Measurements from ENCODE around the gene TNP2. TPM values are rescaled to one million over a fixed set of nuclear protein-coding genes. Genes with fewer than 3 reads are reported as not detected.

Gene TNP2
- total RNA-seq, 2 experiments from 2014 or later = not detected

DNA sequence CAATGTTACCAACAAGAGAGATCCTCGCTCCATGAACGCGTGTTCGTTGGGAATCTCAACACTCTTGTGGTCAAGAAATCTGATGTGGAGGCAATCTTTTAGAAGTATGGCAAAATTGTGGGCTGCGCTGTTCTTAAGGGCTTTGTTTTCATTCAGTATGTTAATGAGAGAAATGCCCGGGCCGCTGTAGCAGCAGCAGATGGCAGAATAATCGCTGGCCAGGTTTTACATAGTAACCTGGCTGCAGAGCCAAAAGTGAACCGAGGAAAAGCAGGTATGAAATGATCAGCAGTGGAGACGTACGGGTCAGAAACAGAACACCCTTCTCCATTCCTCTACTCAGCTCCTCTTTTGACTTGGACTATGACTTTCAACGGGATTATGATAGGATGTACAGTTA lies 26.5 kb downstream of the TNP2 start:
- POLR2A ChIA-PET = interaction anchor here (1.6 to 12.6 kb wide), 2 partner anchors 10 to 12 kb away, joined by 3 to 223 read pairs; partner anchors contain the start of gene SOCS1
- H3K27ac Mint-ChIP-seq = no peak overlapping the region
- no peak for ATAC-seq (ENCODE audit: low read depth)
- DNase-seq = no peak
- H3K4me3 Mint-ChIP-seq = no peak overlapping the region
- H3K4me1 Mint-ChIP-seq = peaks cover 48% of the 10 kb centered on the region
- no peaks in the 10 kb centered on the region for H3K27me3 Mint-ChIP-seq
- H3K9me3 Mint-ChIP-seq = no peaks in the 10 kb centered on the region
- peaks cover 5% of the 10 kb centered on the region for H3K36me3 Mint-ChIP-seq

GRCh38 chr16:11241480-11242204 lies 27.5 kb downstream of the TNP2 start:
- Mint-ChIP-seq H3K9me3 (no peaks in the 10 kb centered on the region), H3K27ac (no peak overlapping the region), H3K27me3 (no peaks in the 10 kb centered on the region), H3K4me3 (no peak overlapping the region), H3K4me1 (peaks cover 51% of the 10 kb centered on the region), H3K36me3 (peaks cover 1% of the 10 kb centered on the region)
- DNase-seq = no peak
- POLR2A ChIA-PET = interaction anchor here (0.9 to 12.6 kb wide), 3 partner anchors 13 to 190 kb away, joined by 5 to 223 read pairs (median 10); partner anchors contain the start of gene SOCS1
- no peak for ATAC-seq (ENCODE audit: low read depth)

DNA sequence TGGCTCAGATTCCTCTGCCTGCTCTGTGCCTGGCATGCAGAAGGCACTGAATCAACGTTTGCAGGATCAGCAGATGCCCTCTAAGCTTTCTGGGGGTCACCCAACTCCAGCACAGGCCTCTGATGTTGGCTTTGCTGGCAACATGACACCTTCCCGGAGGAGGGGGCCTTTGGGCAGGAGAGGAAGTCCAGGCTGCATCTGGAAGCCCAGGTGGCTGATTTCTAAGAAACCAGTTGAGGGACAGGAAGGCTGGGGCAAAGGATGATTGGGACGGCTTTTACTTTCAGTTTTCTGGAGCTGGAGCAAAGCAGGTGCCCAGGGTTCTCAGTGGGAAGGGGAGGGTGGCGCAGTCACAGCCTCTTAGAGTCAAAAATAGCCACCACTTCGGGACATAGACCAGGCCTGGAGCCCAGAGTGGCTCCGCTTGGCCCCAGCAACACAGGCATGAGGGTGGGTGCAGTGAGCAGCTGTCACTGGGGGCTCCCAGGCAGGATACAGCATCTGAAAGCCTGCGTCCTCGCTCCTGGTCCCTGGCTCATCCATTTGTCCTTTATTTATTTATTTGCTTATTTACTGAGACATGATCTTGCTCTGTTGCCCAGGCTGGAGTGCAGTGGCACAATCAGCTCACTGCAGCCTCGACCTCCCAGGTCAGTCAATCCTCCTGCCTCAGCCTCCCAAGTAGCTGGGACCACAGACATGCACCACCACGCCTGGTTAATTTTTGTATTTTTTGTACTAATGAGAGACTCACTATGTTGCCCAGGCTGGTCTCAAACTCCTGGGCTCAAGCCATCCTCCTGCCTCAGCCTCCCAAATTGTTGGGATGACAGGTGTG lies 28.3 kb downstream of the TNP2 start:
- POLR2A ChIA-PET = interaction anchor here (0.6 to 12.6 kb wide), 6 partner anchors 14 to 296 kb away, joined by 3 to 223 read pairs (median 4); partner anchors contain the start of gene SOCS1
- H3K27ac Mint-ChIP-seq = no peak overlapping the region
- peaks cover 49% of the 10 kb centered on the region for H3K4me1 Mint-ChIP-seq
- ATAC-seq (ENCODE audit: low read depth) = peak; percentile 61
- peaks cover 1% of the 10 kb centered on the region for H3K36me3 Mint-ChIP-seq
- no peaks in the 10 kb centered on the region for H3K27me3 Mint-ChIP-seq
- no peak for DNase-seq
- no peaks in the 10 kb centered on the region for H3K9me3 Mint-ChIP-seq
- H3K4me3 Mint-ChIP-seq = no peak overlapping the region

GRCh38 chr16:11239644-11240632 lies 29.2 kb downstream of the TNP2 start:
- POLR2A ChIA-PET = interaction anchor here (0.7 to 12.6 kb wide), 6 partner anchors 15 to 295 kb away, joined by 3 to 223 read pairs (median 4); partner anchors contain the start of gene SOCS1
- peaks cover under 1% of the 10 kb centered on the region for H3K36me3 Mint-ChIP-seq
- ATAC-seq (ENCODE audit: low read depth) (no peak), DNase-seq (no peak)
- H3K4me3 Mint-ChIP-seq = no peak overlapping the region
- no peak overlapping the region for H3K27ac Mint-ChIP-seq
- no peaks in the 10 kb centered on the region for H3K27me3 Mint-ChIP-seq
- H3K4me1 Mint-ChIP-seq = peaks cover 47% of the 10 kb centered on the region
- H3K9me3 Mint-ChIP-seq = no peaks in the 10 kb centered on the region

DNA sequence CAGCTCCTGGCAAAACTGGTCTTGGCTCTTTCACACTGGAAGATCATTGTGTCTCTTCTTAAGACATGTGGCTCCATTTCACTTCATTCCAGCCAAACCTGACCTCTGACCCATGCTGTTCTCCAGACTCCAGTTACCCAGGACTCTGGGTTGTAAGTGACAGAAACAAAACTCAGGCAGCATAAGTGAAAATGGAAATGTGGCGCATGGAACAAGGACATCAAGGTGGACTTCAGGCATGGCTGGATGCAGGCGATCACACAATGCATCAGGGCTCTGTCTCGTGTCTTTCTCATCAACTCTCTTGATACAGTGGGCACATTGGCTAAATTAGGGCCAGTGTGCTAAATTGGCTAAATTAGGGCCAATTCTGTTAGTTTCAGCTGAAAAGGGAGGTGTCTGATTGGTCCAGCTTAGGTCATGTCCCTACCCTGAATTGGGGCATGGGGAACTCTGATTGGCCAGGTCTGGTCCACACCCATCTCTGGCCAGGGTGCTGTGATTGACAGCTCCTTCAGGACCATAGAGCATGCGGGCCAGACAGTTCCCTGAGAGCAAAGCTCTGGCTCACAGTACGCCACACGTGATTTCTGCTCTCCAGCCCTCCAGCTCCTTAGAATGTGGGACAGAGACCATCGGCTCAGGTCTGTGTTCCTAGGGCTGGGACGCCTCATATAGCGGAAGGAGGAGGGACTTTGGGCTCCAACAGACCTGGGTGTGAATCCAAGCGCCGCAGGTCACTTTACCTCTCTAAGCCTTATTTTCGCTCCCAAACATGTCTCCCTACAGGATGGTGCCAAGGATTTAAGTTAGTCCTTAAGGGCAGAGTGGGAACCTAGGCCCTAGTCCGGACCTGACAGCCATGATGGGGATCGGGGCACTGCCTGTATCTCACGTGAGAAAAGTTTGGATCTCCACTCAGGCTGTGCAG lies 30.6 kb downstream of the TNP2 start:
- no peaks in the 10 kb centered on the region for H3K9me3 Mint-ChIP-seq
- DNase-seq = no peak
- H3K4me3 Mint-ChIP-seq = no peak overlapping the region
- H3K4me1 Mint-ChIP-seq = peaks cover 56% of the 10 kb centered on the region
- no peaks in the 10 kb centered on the region for H3K27me3 Mint-ChIP-seq
- POLR2A ChIA-PET = interaction anchor here (1.0 to 12.6 kb wide), 5 partner anchors 9 to 186 kb away, joined by 3 to 223 read pairs (median 5); partner anchors contain the start of gene SOCS1
- no peaks in the 10 kb centered on the region for H3K36me3 Mint-ChIP-seq
- no peak for ATAC-seq (ENCODE audit: low read depth)
- H3K27ac Mint-ChIP-seq = peak overlapping the region; percentile 61

DNA sequence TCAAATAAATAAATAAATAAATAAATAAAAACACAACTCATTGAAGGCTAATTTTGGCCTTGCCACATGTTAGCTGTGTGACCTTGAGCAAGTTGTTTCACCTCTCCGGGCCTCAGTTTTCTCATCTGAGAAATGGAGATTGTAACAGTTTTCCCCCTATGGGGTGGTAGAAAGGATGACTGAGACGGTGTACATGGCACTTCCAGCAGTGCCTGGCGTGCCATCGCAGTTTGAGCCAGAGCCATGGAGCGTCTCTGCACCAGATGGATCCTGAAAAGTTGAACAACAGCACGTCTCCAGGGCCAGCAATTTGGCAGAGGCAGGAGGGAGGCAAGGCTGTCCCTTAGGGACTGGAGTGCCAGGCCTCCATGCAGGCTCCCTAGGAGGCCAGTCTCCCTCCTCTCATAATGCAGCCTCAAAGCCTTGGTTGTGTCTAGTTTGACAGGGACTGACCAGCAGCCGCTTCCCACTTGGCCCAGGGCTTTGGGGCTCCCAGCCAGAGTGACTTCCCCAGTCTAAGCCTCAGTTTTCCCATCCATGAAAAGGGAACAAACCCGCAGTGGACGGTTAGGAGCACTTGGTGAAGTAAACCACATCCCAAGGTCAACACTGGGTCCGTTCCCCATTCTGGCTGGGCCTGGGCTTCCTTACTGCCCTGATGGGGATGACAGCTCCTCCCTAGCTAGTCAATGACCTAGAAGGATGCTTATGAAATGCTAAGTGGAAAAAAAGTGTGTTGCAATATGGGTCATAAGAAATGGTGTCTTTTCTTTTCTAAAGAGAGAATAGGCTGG lies 32.5 kb downstream of the TNP2 start:
- Mint-ChIP-seq H3K4me1 (peaks cover 71% of the 10 kb centered on the region), H3K9me3 (no peaks in the 10 kb centered on the region), H3K27me3 (no peaks in the 10 kb centered on the region), H3K4me3 (no peak overlapping the region), H3K36me3 (no peaks in the 10 kb centered on the region), H3K27ac (peak overlapping the region; percentile 74)
- POLR2A ChIA-PET = interaction anchor here (1.0 to 12.6 kb wide), 6 partner anchors 10 to 185 kb away, joined by 3 to 223 read pairs (median 4); partner anchors contain the start of gene SOCS1
- no peak for ATAC-seq (ENCODE audit: low read depth)
- no peak for DNase-seq

DNA sequence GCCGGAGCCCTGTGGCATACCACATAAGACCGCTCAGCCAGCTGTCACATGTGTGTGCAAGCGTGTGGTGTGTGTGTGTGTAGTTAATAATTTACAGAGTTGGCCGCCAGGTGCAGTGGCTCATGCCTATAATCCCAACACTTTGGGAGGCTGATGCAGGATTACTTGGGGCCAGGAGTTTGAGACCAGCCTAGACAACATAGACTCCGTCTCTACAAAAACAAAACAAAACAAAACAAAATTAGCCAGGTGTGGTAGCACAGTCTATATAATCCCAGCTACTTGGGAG lies 33.5 kb downstream of the TNP2 start:
- Mint-ChIP-seq H3K27me3 (no peaks in the 10 kb centered on the region), H3K36me3 (no peaks in the 10 kb centered on the region), H3K27ac (peak overlapping the region; percentile 81), H3K9me3 (no peaks in the 10 kb centered on the region), H3K4me3 (no peak overlapping the region), H3K4me1 (peaks cover 78% of the 10 kb centered on the region)
- ATAC-seq (ENCODE audit: low read depth) (no peak), DNase-seq (no peak)
- POLR2A ChIA-PET = interaction anchor here (0.6 to 12.6 kb wide), 6 partner anchors 10 to 608 kb away, joined by 3 to 223 read pairs (median 5); partner anchors contain the start of gene SOCS1

GRCh38 chr16:11234884-11235702 lies 34.0 kb downstream of the TNP2 start:
- Mint-ChIP-seq H3K27ac (peak overlapping the region; percentile 81), H3K9me3 (no peaks in the 10 kb centered on the region), H3K36me3 (no peaks in the 10 kb centered on the region), H3K4me3 (peak overlapping the region; percentile 34), H3K4me1 (peaks cover 73% of the 10 kb centered on the region), H3K27me3 (no peaks in the 10 kb centered on the region)
- POLR2A ChIA-PET = interaction anchor here (0.6 to 12.6 kb wide), 7 partner anchors 10 to 609 kb away, joined by 3 to 223 read pairs (median 6); partner anchors contain the start of gene SOCS1
- ATAC-seq (ENCODE audit: low read depth) = no peak
- DNase-seq = no peak

DNA sequence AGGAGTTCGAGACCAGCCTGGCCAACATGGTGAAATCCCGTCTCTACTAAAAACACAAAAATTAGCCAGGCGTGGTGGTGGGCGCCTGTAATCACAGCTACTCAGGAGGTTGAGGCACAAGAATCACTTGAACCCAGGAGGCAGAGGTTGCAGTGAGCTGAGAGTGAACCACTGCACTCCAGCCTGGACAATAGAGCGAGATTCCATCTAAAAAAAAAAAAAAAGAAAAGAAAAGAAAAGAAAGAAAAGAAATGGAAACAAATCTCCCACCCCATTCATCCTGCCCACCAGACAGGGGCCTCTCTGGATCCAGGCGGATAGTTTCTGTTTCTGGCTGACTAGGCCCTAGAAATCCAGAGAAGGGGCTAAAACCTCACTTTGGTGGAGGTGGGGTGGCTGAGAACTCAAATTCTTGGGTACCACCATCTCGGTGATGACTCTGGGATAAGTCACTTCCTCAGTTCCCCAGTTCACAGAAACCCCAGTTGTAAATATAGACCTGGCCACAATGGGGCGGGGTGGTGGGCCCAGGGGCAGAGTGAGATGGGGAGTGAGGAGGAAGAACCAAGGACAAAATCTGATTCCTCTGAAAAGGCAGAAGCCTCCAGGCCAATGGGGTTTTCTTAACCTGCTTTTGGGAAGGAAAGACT lies 35.3 kb downstream of the TNP2 start:
- H3K27ac Mint-ChIP-seq = peak overlapping the region; percentile 95
- ATAC-seq (ENCODE audit: low read depth) (peak; percentile 23), DNase-seq (peak; percentile 77)
- no peaks in the 10 kb centered on the region for H3K27me3 Mint-ChIP-seq
- no peaks in the 10 kb centered on the region for H3K9me3 Mint-ChIP-seq
- H3K4me3 Mint-ChIP-seq = peak overlapping the region; percentile 84
- peaks cover 76% of the 10 kb centered on the region for H3K4me1 Mint-ChIP-seq
- POLR2A ChIA-PET = interaction anchor here (0.6 to 12.6 kb wide), 20 partner anchors 9 to 261 kb away, joined by 3 to 223 read pairs (median 5); partner anchors contain the start of gene SOCS1
- no peaks in the 10 kb centered on the region for H3K36me3 Mint-ChIP-seq

Measured in activated naive CD8-positive, alpha-beta T cell treated with anti-CD3 and anti-CD28 coated beads, Interleukin-2, amount 10 ng/mL, durations not matched to agents 7 days and 5 days (primary cell).